Brain microvascular endothelial cell (primary cell): ENCODE measurements around the gene MYO3B.
A peak's percentile ranks its signal among the peaks of the same experiment; 100 is the strongest.

Source experiments
- DNase-seq: peaks from one replicate; pipeline ENCODE4 v3.0.0-alpha.2; 2020
- H3K27ac ChIP-seq: fragments of 250-450 bp; sonication (Bioruptor Pico); 2 replicates; pipeline ENCODE4 v1.5.1; 2020; ENCODE audit warnings: mild to moderate bottlenecking, moderate library complexity
- H3K27me3 ChIP-seq: fragments of 250-450 bp; sonication (Bioruptor Pico); replicated peaks from 2 replicates; pipeline ENCODE4 v1.5.1; 2020; ENCODE audit warnings: mild to moderate bottlenecking
- H3K36me3 ChIP-seq: fragments of 250-450 bp; sonication (Bioruptor Pico); replicated peaks from 2 replicates; pipeline ENCODE4 v1.5.1; 2020; ENCODE audit warnings: mild to moderate bottlenecking
- H3K4me3 ChIP-seq: 2 replicates; pipeline ENCODE4 v1.5.1; 2011; ENCODE audit warnings: low read depth, mild to moderate bottlenecking, control low read depth, low read length, moderate library complexity
- in situ Hi-C: cut with HindIII; loops from 2 replicates; pipeline ENCODE4 v1.10.0; 2017; ENCODE audit warnings: low sequenced_read_pairs, low pct_ligation_motif_present
- TF ChIP-seq, protein P1 (sequence below): IDR thresholded peaks from 2 replicates; pipeline ENCODE4 v1.5.1; 2011; ENCODE audit warnings: low read depth, mild to moderate bottlenecking, moderate library complexity, low read length, control low read depth, inconsistent platforms; ENCODE audit errors: missing control alignments

Gene MYO3B

DNA sequence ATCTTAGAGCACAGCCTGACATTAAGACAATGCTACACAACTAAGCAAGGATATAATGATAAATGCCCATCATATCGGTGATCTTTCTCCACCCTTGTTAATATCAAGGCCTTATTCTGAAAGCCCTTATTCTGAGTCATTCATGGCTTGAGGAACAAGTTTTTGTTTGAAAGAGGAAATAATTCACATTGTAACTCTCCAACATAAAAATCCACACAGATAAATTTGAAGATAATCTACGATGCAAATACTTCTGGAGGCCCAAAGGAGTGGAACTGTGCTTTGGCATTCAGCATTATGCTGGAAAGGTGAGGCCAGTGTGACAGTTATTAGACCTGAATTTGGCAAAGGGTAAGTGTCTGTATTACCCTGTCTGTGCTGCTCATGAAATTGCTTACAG is 227.4 kb downstream of the MYO3B start:
- no peak for DNase-seq
- no peak overlapping the region for H3K4me3 ChIP-seq
- TF ChIP-seq, protein P1, sequence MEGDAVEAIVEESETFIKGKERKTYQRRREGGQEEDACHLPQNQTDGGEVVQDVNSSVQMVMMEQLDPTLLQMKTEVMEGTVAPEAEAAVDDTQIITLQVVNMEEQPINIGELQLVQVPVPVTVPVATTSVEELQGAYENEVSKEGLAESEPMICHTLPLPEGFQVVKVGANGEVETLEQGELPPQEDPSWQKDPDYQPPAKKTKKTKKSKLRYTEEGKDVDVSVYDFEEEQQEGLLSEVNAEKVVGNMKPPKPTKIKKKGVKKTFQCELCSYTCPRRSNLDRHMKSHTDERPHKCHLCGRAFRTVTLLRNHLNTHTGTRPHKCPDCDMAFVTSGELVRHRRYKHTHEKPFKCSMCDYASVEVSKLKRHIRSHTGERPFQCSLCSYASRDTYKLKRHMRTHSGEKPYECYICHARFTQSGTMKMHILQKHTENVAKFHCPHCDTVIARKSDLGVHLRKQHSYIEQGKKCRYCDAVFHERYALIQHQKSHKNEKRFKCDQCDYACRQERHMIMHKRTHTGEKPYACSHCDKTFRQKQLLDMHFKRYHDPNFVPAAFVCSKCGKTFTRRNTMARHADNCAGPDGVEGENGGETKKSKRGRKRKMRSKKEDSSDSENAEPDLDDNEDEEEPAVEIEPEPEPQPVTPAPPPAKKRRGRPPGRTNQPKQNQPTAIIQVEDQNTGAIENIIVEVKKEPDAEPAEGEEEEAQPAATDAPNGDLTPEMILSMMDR: no peak
- H3K27me3 ChIP-seq: no peaks in the 10 kb centered on the region
- in situ Hi-C loops: loop anchor here (25.0 kb wide), 2 partner anchors 307 to 407 kb away; partner anchors contain the start of genes GAD1 and SP5
- H3K27ac ChIP-seq: no peak overlapping the region
- no peaks in the 10 kb centered on the region for H3K36me3 ChIP-seq

DNA sequence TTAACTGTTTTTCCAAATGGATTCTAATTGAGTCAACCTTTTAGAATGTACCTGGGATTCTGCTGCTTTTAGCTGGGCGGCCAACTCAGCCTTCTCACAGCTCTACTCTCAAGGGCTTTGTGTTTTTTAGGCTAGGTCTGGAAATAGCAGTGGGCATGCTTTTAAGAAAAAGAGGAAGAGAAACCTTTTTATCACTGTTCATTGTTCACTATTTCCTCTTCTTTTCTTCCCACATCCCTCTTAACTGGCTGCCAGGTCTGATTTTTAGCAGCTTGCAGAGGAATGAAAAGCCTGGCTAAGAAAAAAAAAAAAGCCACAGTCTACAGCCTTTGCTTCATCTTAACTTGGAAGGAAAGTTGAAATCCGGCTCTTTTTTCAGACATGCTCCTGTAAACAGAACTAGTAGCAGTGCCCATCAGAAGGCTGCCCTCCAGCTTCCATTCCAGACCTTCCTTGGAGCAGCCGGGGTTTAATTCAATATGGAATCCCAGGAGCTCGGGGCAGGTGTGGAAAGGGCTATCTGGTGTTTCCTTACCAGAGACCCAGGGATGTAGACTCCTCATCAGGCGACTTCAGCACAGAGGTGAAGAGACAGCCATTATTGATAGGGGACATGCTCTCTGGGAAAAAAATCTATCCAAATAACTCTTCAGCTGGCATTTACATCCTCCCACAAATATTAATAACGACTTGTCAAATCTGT is 230.7 kb downstream of the MYO3B start:
- no peaks in the 10 kb centered on the region for H3K36me3 ChIP-seq
- no peak overlapping the region for H3K27ac ChIP-seq
- TF ChIP-seq, protein P1: no peak
- no peak overlapping the region for H3K4me3 ChIP-seq
- no peak for DNase-seq
- in situ Hi-C loops: loop anchor here (25.0 kb wide), 2 partner anchors 304 to 404 kb away; partner anchors contain the start of genes GAD1 and SP5
- no peaks in the 10 kb centered on the region for H3K27me3 ChIP-seq

DNA sequence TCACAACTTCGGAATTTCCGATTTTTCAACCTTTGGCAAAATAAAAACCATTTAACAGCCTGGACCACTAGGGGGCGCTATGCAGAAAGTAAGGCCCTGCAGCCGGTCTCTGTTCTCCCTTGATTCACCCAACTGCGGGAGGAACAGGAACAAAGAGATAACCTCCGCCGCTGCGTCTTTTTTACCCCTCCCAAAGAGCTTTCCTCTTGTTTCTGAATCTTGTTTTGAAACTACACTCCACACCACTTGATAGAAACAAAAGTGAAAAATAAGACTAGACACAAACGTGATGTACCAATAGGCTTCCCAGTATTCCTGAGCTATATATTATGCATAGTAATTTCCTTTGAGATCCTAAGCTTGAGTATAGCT is 231.2 kb downstream of the MYO3B start:
- no peak overlapping the region for H3K4me3 ChIP-seq
- TF ChIP-seq, protein P1: peak; percentile 85
- no peaks in the 10 kb centered on the region for H3K36me3 ChIP-seq
- H3K27ac ChIP-seq: no peak overlapping the region
- in situ Hi-C loops: loop anchor here (25.0 kb wide), 2 partner anchors 303 to 403 kb away; partner anchors contain the start of genes GAD1 and SP5
- no peaks in the 10 kb centered on the region for H3K27me3 ChIP-seq
- peak; percentile 62 for DNase-seq

DNA sequence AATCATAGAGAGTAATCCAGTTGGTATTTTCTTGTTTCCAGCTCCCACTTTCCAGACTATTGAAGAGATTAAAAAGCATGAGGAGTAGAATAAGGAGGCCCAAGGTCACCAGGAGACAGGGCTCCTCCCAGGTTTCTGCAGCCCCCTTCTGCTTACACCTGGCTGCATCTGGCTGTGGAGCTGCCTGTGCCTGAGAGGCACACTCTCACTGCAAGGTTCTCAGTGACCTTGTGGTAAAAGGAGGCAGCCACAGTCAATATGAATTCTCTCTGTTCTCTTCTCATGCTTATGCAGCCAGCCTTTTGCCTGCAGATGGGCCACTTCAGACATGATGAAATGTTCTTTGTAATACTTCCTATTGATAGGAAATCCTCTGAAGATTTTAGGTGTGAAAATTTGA is 233.7 kb downstream of the MYO3B start:
- no peak for DNase-seq
- TF ChIP-seq, protein P1: no peak
- in situ Hi-C loops: loop anchor here (25.0 kb wide), 2 partner anchors 301 to 401 kb away; partner anchors contain the start of genes GAD1 and SP5
- no peaks in the 10 kb centered on the region for H3K27me3 ChIP-seq
- H3K4me3 ChIP-seq: no peak overlapping the region
- H3K27ac ChIP-seq: no peak overlapping the region
- no peaks in the 10 kb centered on the region for H3K36me3 ChIP-seq

DNA sequence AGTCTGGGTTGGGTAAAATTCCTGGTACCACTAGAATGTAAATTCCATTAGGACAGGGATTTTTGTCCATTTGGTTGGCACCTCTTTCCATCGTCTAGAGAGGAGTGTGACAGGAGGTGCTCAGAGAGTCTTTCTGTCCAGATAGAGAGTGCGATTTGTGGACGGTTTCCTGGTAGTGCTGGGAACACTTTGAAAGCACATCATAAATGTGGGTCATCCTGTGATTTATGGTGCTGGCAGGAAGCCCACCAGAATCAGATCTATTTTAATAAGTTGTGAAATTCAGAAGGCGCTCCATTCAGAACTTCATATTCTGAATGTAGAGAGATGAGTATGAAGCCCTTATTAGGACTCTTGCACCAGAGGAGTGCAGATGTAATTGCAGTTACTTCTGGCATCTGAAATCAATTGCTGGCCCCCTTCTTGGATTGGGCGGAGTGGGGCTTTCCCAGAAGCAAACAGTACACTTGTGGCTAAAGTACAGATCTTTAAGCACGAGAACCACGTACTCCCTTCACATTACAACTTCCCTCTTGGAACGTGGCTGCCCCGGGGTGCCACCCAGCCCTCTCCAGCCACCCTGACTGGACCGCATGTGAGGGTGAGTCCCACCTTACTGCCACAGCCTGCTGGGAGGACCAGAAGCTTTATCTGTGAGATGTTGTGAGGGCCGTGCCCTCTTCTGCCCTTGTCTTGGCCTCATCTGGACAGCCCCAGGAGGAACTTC is 243.2 kb downstream of the MYO3B start:
- TF ChIP-seq, protein P1: no peak
- Histone ChIP-seq H3K27me3 (no peaks in the 10 kb centered on the region), H3K36me3 (no peaks in the 10 kb centered on the region), H3K4me3 (no peak overlapping the region), H3K27ac (no peak overlapping the region)
- in situ Hi-C loops: loop anchor here (25.0 kb wide), 2 partner anchors 291 to 391 kb away; partner anchors contain the start of genes GAD1 and SP5
- no peak for DNase-seq
